ENCODE measurements around the gene EVA1C.
A peak's percentile ranks its signal among the peaks of the same experiment; 100 is the strongest.
"Not testable (repeated sequence)": the region's sequence is repeated elsewhere in the genome, so short reads cannot be mapped to it uniquely, and the experiment has no call there.

The EVA1C gene

GRCh38 chr21:32457360-32457840 is 44.9 kb downstream of the EVA1C start:
- no peak for FAIRE-seq
- DNase-seq (ENCODE audit: insufficient read length, low spot score): no peak

GRCh38 chr21:32457962-32458361 is 45.5 kb downstream of the EVA1C start:
- no peak for DNase-seq (ENCODE audit: insufficient read length, low spot score)
- no peak for FAIRE-seq

GRCh38 chr21:32459972-32460371 is 47.5 kb downstream of the EVA1C start:
- FAIRE-seq: no peak
- DNase-seq (ENCODE audit: insufficient read length, low spot score): no peak

- no peak for FAIRE-seq
These were observed 49.0 kb downstream of the EVA1C start for GRCh38 chr21:32461503-32461902.

GRCh38 chr21:32462564-32462963 is 50.1 kb downstream of the EVA1C start:
- DNase-seq (ENCODE audit: insufficient read length, low spot score); FAIRE-seq: not testable (repeated sequence)

More at GRCh38 chr21:32461503-32461902, 49.0 kb downstream of the EVA1C start:
- DNase-seq (ENCODE audit: insufficient read length, low spot score): no peak

- DNase-seq (ENCODE audit: insufficient read length, low spot score): peak; percentile 82
- peak; percentile 74 for FAIRE-seq
These were observed 50.9 kb downstream of the EVA1C start for GRCh38 chr21:32463367-32463766.

GRCh38 chr21:32463889-32464300 is 51.4 kb downstream of the EVA1C start:
- DNase-seq (ENCODE audit: insufficient read length, low spot score) (peak; percentile 67), FAIRE-seq (no peak)

- FAIRE-seq (no peak), DNase-seq (ENCODE audit: insufficient read length, low spot score) (no peak)
These were observed 54.8 kb downstream of the EVA1C start for GRCh38 chr21:32467291-32467690.

- FAIRE-seq: no peak
These were observed 56.2 kb downstream of the EVA1C start for GRCh38 chr21:32468681-32469111.

GRCh38 chr21:32469628-32470027 is 57.1 kb downstream of the EVA1C start:
- FAIRE-seq (no peak), DNase-seq (ENCODE audit: insufficient read length, low spot score) (no peak)

More at GRCh38 chr21:32468681-32469111, 56.2 kb downstream of the EVA1C start:
- DNase-seq (ENCODE audit: insufficient read length, low spot score): no peak

- no peak for DNase-seq (ENCODE audit: insufficient read length, low spot score)
- no peak for FAIRE-seq
These were observed 57.7 kb downstream of the EVA1C start for GRCh38 chr21:32470206-32470605.

- DNase-seq (ENCODE audit: insufficient read length, low spot score) (no peak), FAIRE-seq (no peak)
These were observed 60.6 kb downstream of the EVA1C start for GRCh38 chr21:32472890-32473765.

- FAIRE-seq (no peak), DNase-seq (ENCODE audit: insufficient read length, low spot score) (no peak)
These were observed 61.9 kb downstream of the EVA1C start for GRCh38 chr21:32474179-32475059.

- DNase-seq (ENCODE audit: insufficient read length, low spot score) (no peak), FAIRE-seq (no peak)
These were observed 62.8 kb downstream of the EVA1C start for GRCh38 chr21:32475162-32475812.

- DNase-seq (ENCODE audit: insufficient read length, low spot score) (no peak), FAIRE-seq (no peak)
These were observed 64.3 kb downstream of the EVA1C start for GRCh38 chr21:32476661-32477423.

GRCh38 chr21:32477424-32477745 is 64.9 kb downstream of the EVA1C start:
- FAIRE-seq: no peak
- DNase-seq (ENCODE audit: insufficient read length, low spot score): no peak

- DNase-seq (ENCODE audit: insufficient read length, low spot score) (no peak), FAIRE-seq (no peak)
These were observed 69.4 kb downstream of the EVA1C start for GRCh38 chr21:32481875-32482408.

- FAIRE-seq: no peak
These were observed 70.2 kb downstream of the EVA1C start for GRCh38 chr21:32482565-32483292.

GRCh38 chr21:32483293-32483595 is 70.7 kb downstream of the EVA1C start:
- no peak for DNase-seq (ENCODE audit: insufficient read length, low spot score)
- FAIRE-seq: no peak

More at GRCh38 chr21:32482565-32483292, 70.2 kb downstream of the EVA1C start:
- no peak for DNase-seq (ENCODE audit: insufficient read length, low spot score)
